Measurements from ENCODE around the gene CAPN14.

The CAPN14 gene

GRCh38 chr2:31226266-31226665, 9.0 kb upstream of the CAPN14 start:
- no peak for DNase-seq (ENCODE audit: low spot score)

- no peak for DNase-seq (ENCODE audit: low spot score)
These were observed 6.4 kb upstream of the CAPN14 start for GRCh38 chr2:31223749-31224148.

- DNase-seq (ENCODE audit: low spot score), result no peak
These were observed 5.7 kb upstream of the CAPN14 start for GRCh38 chr2:31223026-31223425.

- no peak for DNase-seq (ENCODE audit: low spot score)
These were observed 4.8 kb upstream of the CAPN14 start for GRCh38 chr2:31222071-31222470.

- DNase-seq (ENCODE audit: low spot score), result no peak
These were observed 4.2 kb upstream of the CAPN14 start for GRCh38 chr2:31221544-31221943.

- DNase-seq (ENCODE audit: low spot score), result no peak
These were observed 2.0 kb upstream of the CAPN14 start for GRCh38 chr2:31219131-31219969.

GRCh38 chr2:31216734-31217133, 581 bp downstream of the CAPN14 start:
- DNase-seq (ENCODE audit: low spot score), result no peak

- no peak for DNase-seq (ENCODE audit: low spot score)
These were observed 2.8 kb downstream of the CAPN14 start for GRCh38 chr2:31214444-31214915.

GRCh38 chr2:31213601-31214443, 3.5 kb downstream of the CAPN14 start:
- DNase-seq (ENCODE audit: low spot score), result no peak

- DNase-seq (ENCODE audit: low spot score), result no peak
These were observed 4.4 kb downstream of the CAPN14 start for GRCh38 chr2:31212659-31213600.

GRCh38 chr2:31208240-31208639, 9.1 kb downstream of the CAPN14 start:
- no peak for DNase-seq (ENCODE audit: low spot score)

- no peak for DNase-seq (ENCODE audit: low spot score)
These were observed 9.5 kb downstream of the CAPN14 start for GRCh38 chr2:31207790-31208189.

- no peak for DNase-seq (ENCODE audit: low spot score)
These were observed 11.7 kb downstream of the CAPN14 start for GRCh38 chr2:31205613-31206012.

GRCh38 chr2:31205186-31205585, 12.1 kb downstream of the CAPN14 start:
- DNase-seq (ENCODE audit: low spot score), result no peak

GRCh38 chr2:31204783-31205182, 12.5 kb downstream of the CAPN14 start:
- no peak for DNase-seq (ENCODE audit: low spot score)

GRCh38 chr2:31203916-31204315, 13.4 kb downstream of the CAPN14 start:
- no peak for DNase-seq (ENCODE audit: low spot score)

- DNase-seq (ENCODE audit: low spot score), result no peak
These were observed 14.5 kb downstream of the CAPN14 start for GRCh38 chr2:31202833-31203232.

GRCh38 chr2:31202041-31202440, 15.3 kb downstream of the CAPN14 start:
- no peak for DNase-seq (ENCODE audit: low spot score)

- DNase-seq (ENCODE audit: low spot score), result no peak
These were observed 16.3 kb downstream of the CAPN14 start for GRCh38 chr2:31200972-31201371.

GRCh38 chr2:31199206-31199605, 18.1 kb downstream of the CAPN14 start:
- DNase-seq (ENCODE audit: low spot score), result no peak

GRCh38 chr2:31197669-31198068, 19.6 kb downstream of the CAPN14 start:
- no peak for DNase-seq (ENCODE audit: low spot score)

GRCh38 chr2:31197166-31197565, 20.1 kb downstream of the CAPN14 start:
- DNase-seq (ENCODE audit: low spot score), result no peak

Data from LoVo (cell line).